GM12872 (cell line): ENCODE results near the gene AKAP12.

Experiments
- CTCF ChIP-seq: IDR thresholded peaks from 3 replicates; pipeline ENCODE4 v1.5.1; 2011; ENCODE audit warnings: low read depth, mild to moderate bottlenecking, low read length, moderate library complexity; ENCODE audit not compliant: insufficient read depth

AKAP12 gene

GRCh38 chr6:151239603-151240035, at the start of gene AKAP12:
Gene AKAP12 (plus strand): TSS chr6:151239967. CDS start chr6:151240563, 596 bp downstream.
- no peak for TF ChIP-seq CTCF

GRCh38 chr6:151191527-151191926, 48.2 kb upstream of the AKAP12 start:
- no peak for TF ChIP-seq CTCF

GRCh38 chr6:151196555-151196954, 43.2 kb upstream of the AKAP12 start:
- TF ChIP-seq CTCF = no peak

- no peak for TF ChIP-seq CTCF
Observed at GRCh38 chr6:151197556-151197955, 42.2 kb upstream of the AKAP12 start.

GRCh38 chr6:151199991-151200390, 39.8 kb upstream of the AKAP12 start:
- no peak for TF ChIP-seq CTCF

- TF ChIP-seq CTCF = no peak
Observed at GRCh38 chr6:151205721-151206600, 33.8 kb upstream of the AKAP12 start.

- TF ChIP-seq CTCF = no peak
Observed at GRCh38 chr6:151207674-151208073, 32.1 kb upstream of the AKAP12 start.
